ENCODE data around the gene PATJ.

PATJ gene

DNA sequence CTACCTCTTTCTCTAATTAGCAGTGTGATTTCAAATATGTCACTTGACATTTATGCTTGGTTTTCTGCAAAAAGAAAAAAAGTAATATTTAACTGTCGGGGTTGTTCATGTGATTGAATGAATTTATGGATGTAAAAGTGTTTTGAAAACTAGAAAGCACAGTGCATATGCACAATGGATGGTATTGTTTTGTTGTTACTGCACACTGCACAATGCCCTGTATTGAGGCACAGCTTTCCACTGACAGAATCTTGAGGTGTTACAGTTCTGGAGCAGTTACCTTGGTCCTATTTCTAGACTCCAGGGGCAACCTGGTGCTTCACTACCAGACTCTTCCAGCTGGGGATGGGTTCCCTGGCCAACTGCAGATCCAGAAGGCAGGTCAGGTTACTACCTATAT, 335.5 kb downstream of the PATJ start:
- TF ChIP-seq POLR2AphosphoS5 (IDR thresholded peaks at IDR 0.05; ENCODE audit: low read depth): no peak
- no peak for TF ChIP-seq GABPA (IDR thresholded peaks at IDR 0.05; ENCODE audit: low read depth)
- TF ChIP-seq, protein P1, sequence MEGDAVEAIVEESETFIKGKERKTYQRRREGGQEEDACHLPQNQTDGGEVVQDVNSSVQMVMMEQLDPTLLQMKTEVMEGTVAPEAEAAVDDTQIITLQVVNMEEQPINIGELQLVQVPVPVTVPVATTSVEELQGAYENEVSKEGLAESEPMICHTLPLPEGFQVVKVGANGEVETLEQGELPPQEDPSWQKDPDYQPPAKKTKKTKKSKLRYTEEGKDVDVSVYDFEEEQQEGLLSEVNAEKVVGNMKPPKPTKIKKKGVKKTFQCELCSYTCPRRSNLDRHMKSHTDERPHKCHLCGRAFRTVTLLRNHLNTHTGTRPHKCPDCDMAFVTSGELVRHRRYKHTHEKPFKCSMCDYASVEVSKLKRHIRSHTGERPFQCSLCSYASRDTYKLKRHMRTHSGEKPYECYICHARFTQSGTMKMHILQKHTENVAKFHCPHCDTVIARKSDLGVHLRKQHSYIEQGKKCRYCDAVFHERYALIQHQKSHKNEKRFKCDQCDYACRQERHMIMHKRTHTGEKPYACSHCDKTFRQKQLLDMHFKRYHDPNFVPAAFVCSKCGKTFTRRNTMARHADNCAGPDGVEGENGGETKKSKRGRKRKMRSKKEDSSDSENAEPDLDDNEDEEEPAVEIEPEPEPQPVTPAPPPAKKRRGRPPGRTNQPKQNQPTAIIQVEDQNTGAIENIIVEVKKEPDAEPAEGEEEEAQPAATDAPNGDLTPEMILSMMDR (IDR thresholded peaks at IDR 0.05; ENCODE audit: insufficient read depth, low read length): no peak
- no peak for TF ChIP-seq SPI1 (IDR thresholded peaks at IDR 0.05; ENCODE audit: borderline replicate concordance, low read depth)
- TF ChIP-seq, protein P2, sequence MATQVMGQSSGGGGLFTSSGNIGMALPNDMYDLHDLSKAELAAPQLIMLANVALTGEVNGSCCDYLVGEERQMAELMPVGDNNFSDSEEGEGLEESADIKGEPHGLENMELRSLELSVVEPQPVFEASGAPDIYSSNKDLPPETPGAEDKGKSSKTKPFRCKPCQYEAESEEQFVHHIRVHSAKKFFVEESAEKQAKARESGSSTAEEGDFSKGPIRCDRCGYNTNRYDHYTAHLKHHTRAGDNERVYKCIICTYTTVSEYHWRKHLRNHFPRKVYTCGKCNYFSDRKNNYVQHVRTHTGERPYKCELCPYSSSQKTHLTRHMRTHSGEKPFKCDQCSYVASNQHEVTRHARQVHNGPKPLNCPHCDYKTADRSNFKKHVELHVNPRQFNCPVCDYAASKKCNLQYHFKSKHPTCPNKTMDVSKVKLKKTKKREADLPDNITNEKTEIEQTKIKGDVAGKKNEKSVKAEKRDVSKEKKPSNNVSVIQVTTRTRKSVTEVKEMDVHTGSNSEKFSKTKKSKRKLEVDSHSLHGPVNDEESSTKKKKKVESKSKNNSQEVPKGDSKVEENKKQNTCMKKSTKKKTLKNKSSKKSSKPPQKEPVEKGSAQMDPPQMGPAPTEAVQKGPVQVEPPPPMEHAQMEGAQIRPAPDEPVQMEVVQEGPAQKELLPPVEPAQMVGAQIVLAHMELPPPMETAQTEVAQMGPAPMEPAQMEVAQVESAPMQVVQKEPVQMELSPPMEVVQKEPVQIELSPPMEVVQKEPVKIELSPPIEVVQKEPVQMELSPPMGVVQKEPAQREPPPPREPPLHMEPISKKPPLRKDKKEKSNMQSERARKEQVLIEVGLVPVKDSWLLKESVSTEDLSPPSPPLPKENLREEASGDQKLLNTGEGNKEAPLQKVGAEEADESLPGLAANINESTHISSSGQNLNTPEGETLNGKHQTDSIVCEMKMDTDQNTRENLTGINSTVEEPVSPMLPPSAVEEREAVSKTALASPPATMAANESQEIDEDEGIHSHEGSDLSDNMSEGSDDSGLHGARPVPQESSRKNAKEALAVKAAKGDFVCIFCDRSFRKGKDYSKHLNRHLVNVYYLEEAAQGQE (IDR thresholded peaks at IDR 0.05; ENCODE audit: insufficient replicate concordance, low read depth): no peak
- H3K27me3 ChIP-seq (ENCODE audit: insufficient read depth, poor library complexity, severe bottlenecking): no peaks in the 10 kb centered on the region
- H3K27ac ChIP-seq (replicated peaks): no peak overlapping the region
- H3K4me3 ChIP-seq (replicated peaks; ENCODE audit: insufficient read depth, low read length): no peak overlapping the region
- no peak for DNase-seq (ENCODE audit: low read depth in 1 of 2, low spot score in 1 of 2)

DNA sequence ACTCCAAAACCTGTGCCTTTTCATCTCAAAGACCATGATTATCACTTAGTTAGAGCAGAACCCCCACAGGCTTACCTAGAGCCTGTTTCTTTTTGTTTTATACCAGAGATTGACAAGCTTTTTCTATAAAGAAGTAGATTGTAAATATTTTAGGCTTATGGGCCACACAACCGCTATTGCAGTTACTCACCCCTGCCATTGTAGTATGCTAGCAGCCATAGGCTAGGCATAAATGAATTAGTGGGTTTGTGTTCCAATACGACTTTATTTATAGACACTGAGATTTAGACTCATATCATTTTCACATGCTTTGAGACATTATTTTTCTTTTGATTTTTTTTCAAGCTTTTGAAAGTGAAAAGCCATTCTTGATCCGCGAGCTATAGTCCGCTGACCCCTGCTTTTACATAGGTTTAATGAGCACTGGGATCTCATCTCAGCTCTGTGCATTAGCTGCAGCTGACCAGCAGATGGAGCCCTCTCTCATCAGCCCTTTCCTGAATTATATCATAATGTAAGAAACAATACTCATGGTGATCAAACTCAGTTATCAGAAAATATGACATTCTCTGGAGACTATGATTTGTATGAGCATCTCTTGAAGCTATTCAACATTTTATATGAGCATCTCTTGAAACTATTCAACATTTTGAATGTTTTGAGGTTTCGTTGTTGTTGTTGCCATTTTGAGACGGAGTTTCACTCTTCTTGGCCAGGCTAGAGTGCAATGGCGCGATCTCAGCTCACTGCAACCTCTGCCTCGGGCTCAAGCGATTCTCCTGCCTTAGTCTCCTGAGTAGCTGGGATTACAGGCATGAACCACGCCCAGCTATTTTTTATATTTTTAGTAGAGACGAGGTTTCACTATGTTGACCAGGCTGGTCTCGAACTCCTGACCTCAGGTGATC, 340.4 kb downstream of the PATJ start:
- Histone ChIP-seq H3K4me3 (replicated peaks; ENCODE audit: insufficient read depth, low read length) (no peak overlapping the region), H3K27me3 (ENCODE audit: insufficient read depth, poor library complexity, severe bottlenecking) (no peaks in the 10 kb centered on the region), H3K27ac (replicated peaks) (no peak overlapping the region)
- TF ChIP-seq, protein P2 (IDR thresholded peaks at IDR 0.05; ENCODE audit: insufficient replicate concordance, low read depth): no peak
- TF ChIP-seq POLR2AphosphoS5 (IDR thresholded peaks at IDR 0.05; ENCODE audit: low read depth) (no peak), GABPA (IDR thresholded peaks at IDR 0.05; ENCODE audit: low read depth) (no peak), SPI1 (IDR thresholded peaks at IDR 0.05; ENCODE audit: borderline replicate concordance, low read depth) (no peak)
- TF ChIP-seq, protein P1 (IDR thresholded peaks at IDR 0.05; ENCODE audit: insufficient read depth, low read length): peak; percentile 97
- DNase-seq (ENCODE audit: low read depth in 1 of 2, low spot score in 1 of 2): peak in 1 of 2 experiments; percentile 27

DNA sequence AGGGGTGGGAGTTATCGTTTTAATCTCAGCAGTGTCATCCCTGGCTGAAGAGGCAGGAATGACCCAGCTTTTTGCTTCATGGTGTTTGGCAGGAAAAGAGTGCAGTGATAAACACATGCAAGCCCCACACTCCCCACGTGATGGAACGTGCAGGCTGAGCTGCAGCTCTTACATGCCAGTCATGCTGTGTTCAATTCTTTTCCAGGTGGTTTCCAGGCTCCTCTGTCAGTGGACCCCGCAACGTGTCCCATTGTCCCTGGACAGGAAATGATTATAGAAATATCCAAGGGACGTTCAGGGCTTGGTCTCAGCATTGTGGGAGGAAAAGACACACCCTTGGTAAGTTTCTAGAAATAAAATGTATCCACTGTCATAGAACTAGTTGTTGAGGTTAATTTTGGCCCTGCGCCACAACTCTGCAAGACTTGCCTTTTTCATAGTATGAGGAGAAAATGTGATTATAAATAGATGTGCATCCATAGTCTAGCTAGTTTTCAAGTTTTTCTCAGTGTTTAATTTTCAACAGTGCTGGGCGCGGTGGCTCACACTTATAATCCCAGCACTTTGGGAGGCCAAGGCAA, 342.1 kb downstream of the PATJ start:
- DNase-seq (ENCODE audit: low read depth in 1 of 2, low spot score in 1 of 2): no peak
- no peak for TF ChIP-seq POLR2AphosphoS5 (IDR thresholded peaks at IDR 0.05; ENCODE audit: low read depth)
- TF ChIP-seq, protein P2 (IDR thresholded peaks at IDR 0.05; ENCODE audit: insufficient replicate concordance, low read depth): no peak
- no peak for TF ChIP-seq GABPA (IDR thresholded peaks at IDR 0.05; ENCODE audit: low read depth)
- TF ChIP-seq, protein P1 (IDR thresholded peaks at IDR 0.05; ENCODE audit: insufficient read depth, low read length): no peak
- no peak for TF ChIP-seq SPI1 (IDR thresholded peaks at IDR 0.05; ENCODE audit: borderline replicate concordance, low read depth)

More for the DNA sequence above, 342.1 kb downstream of the PATJ start:
- H3K4me3 ChIP-seq (replicated peaks; ENCODE audit: insufficient read depth, low read length): no peak overlapping the region
- H3K27me3 ChIP-seq (ENCODE audit: insufficient read depth, poor library complexity, severe bottlenecking): no peaks in the 10 kb centered on the region
- no peak overlapping the region for H3K27ac ChIP-seq (replicated peaks)

Data from HL-60 (cell line).